Heart right ventricle (tissue), 16 donors: ENCODE results near the gene DNAJC7. TPM values are rescaled to one million over a fixed set of nuclear protein-coding genes. Genes with fewer than 3 reads are reported as not detected.
"Not testable (repeated sequence)": the region's sequence is repeated elsewhere in the genome, so short reads cannot be mapped to it uniquely, and the experiment has no call there.

Experiments used
- ATAC-seq, 8 donors: fragments of 200-7000 bp; cut with Tn5 transposase; one replicate each; pipeline ENCODE4 v1.9.1; 2020; ENCODE audit warnings: mild to moderate bottlenecking in 8 of 8, moderate library complexity in 8 of 8, moderate number of reproducible peaks in 1 of 8
- DNase-seq, 2 donors: peaks; one replicate each; pipeline ENCODE4 v3.0.0-alpha.2; 2020
- H3K27ac ChIP-seq, 10 donors: fragments of 200-600 bp; sonication (generic) in 2 of 10; one replicate each; pipeline versions ENCODE4 v1.5.0 to v1.8.0; 2020 to 2022; ENCODE audit warnings: mild to moderate bottlenecking in 3 of 10
- H3K27me3 ChIP-seq, 7 donors: fragments of 200-600 bp; one replicate each; pipeline ENCODE4 v1.8.0; 2021 to 2022; ENCODE audit warnings: mild to moderate bottlenecking in 2 of 7
- H3K36me3 ChIP-seq, 9 donors: fragments of 200-600 bp; sonication (generic) in 1 of 9; one replicate each; pipeline versions ENCODE4 v1.5.0 to v1.8.0; 2020 to 2022; ENCODE audit warnings: mild to moderate bottlenecking in 2 of 9
- H3K4me1 ChIP-seq, 9 donors: fragments of 200-600 bp; sonication (generic) in 1 of 9; one replicate each; pipeline versions ENCODE4 v1.5.0 to v1.8.0; 2020 to 2022; ENCODE audit warnings: mild to moderate bottlenecking in 4 of 9
- H3K4me3 ChIP-seq, 10 donors: fragments of 200-600 bp; sonication (generic) in 2 of 10; one replicate each; pipeline versions ENCODE4 v1.5.0 to v1.8.0; 2020 to 2022; ENCODE audit warnings: mild to moderate bottlenecking in 7 of 10, moderate library complexity in 2 of 10
- H3K9me3 ChIP-seq, 11 donors: fragments of 200-600 bp in 10 of 11; sonication (generic) in 2 of 11; one replicate each; pipeline versions ENCODE4 v1.5.0 to v1.8.0; 2013 to 2022; ENCODE audit warnings: mild to moderate bottlenecking in 2 of 11, control low read depth in 1 of 11, moderate library complexity in 1 of 11
- CTCF ChIP-seq, 9 donors: fragments of 200-600 bp; sonication (generic) in 2 of 9; IDR thresholded peaks; one replicate each; pipeline versions ENCODE4 v1.5.0 to v1.8.0; 2021 to 2022; ENCODE audit warnings: antibody characterized with exemption in 9 of 9, mild to moderate bottlenecking in 5 of 9, moderate library complexity in 1 of 9
- WGBS, 2 donors: extraction: QIAGEN DNeasy Blood & Tissue Kit; methylation state at CpG; one replicate each; pipeline ENCODE4 v1.1.7; 2013; ENCODE audit warnings: inconsistent platforms in 1 of 2; 5-methylcytosine and 5-hydroxymethylcytosine counted together
- intact Hi-C, 10 donors: fragments of 100-400 bp; cut with DNase I; formaldehyde crosslinking; loops; one replicate each; pipeline versions ENCODE4 v1.11.1 to v1.14.2; 2022
- polyA plus RNA-seq, 2 donors: library from polyadenylated mRNA; stranded (reverse); fragments of 200-250 nt; gene quantifications; one replicate each; pipeline ENCODE4 v1.2.3, GENCODE V29; 2013
- total RNA-seq, 10 donors: library from RNA; stranded (reverse); fragmentation: NEBNext Ultra II Directional in 3 of 10; extraction: Animal tissue kit (Norgen Biotek cat#: 25700) in 3 of 10; gene quantifications; one replicate each; pipeline versions ENCODE4 v1.2.1 to v1.2.4, GENCODE V29; 2021 to 2023
- donor health status: Arrhythmogenic right ventricular cardiomyopathy.
- donor health status: ischemic (EF 13 %, LVEDD 7.1; RV severe dilation, severe dysfunction).
- donor health status: healthy with polysubstance abuse.
- donor health status: DM: no; HTN: yes; CAD: no.
- donor health status: DM: no; HTN: no; CAD: no.
- donor health status: ischemic (EF 25% LVEDD 6.9; RV normal size, moderate dysfunction).
- donor health status: ischemic (EF 25% LVEDD 5.7; RV mildly dilated, moderate dysfunction).
- donor health status: healthy.
- donor health status: DM: yes; HTN: yes; CAD: no.
- donor health status: Ischemic cardiomyopathy.
- donor health status: ischemic (EF 35%, LVEDD 5.7; RV mildly dilated, moderate dysfunction).
- donor health status: nonischemic (EF 11% LVEDD 7.7; RV severe dilation, severe dysfunction).
- donor health status: DM: yes; HTN: yes; CAD: no.
- donor health status: PGD.
- donor health status: ischemic (EF 29% LVEDD 5.4; RV normal size, mild dysfunction).
- donor health status: nonischemic (EF 23%, LVEDD 6.1; RV moderate dilation, normal function).

The DNAJC7 gene
- total and polyA plus RNA-seq, 12 donors, result 68.8 to 121 (median 82.7) TPM

GRCh38 chr17:42023524-42024349, 6.5 kb upstream of the DNAJC7 start:
- ATAC-seq (no peak), DNase-seq (peak in 1 of 2 donors; percentile 38)
- Histone ChIP-seq H3K9me3 (no peaks in the 10 kb centered on the region), H3K4me1 (peaks cover 12 to 51% (median 30%) of the 10 kb centered on the region in 9 donors), H3K36me3 (peaks cover 0 to 37% (median 25%) of the 10 kb centered on the region in 9 donors), H3K4me3 (no peak overlapping the region), H3K27ac (peak overlapping the region in 9 of 10 donors; percentile 41 to 88 (median 71)), H3K27me3 (peaks cover 0 to 13% (median 0%) of the 10 kb centered on the region in 7 donors)
- intact Hi-C loops, result loop anchor here in 5 of 10 donors (2.0 to 10.0 kb wide), 6 partner anchors 56 to 161 kb away; partner anchors contain the start of genes CNP (in 1 of the 5), HCRT (in 1 of the 5) and KCNH4 (in 1 of the 5)
- TF ChIP-seq CTCF (IDR thresholded peaks at IDR 0.05), result no peak
- WGBS, 2 donors, result 78 to 85% methylated on average over 15 of the region's 15 CpGs

GRCh38 chr17:42020845-42021244, 3.6 kb upstream of the DNAJC7 start:
- H3K9me3 ChIP-seq, H3K27me3 ChIP-seq, DNase-seq, ATAC-seq: not testable (repeated sequence)
- H3K4me3 ChIP-seq, result peak overlapping the region; percentile 73 to 98 (median 92)
- intact Hi-C loops, result loop anchor here in 3 of 10 donors (5.0 to 10.0 kb wide), 4 partner anchors 54 to 164 kb away; partner anchors contain the start of genes CNP (in 1 of the 3), HCRT (in 1 of the 3) and KCNH4 (in 1 of the 3)
- H3K36me3 ChIP-seq, result peaks cover 0 to 37% (median 25%) of the 10 kb centered on the region in 9 donors
- H3K27ac ChIP-seq, result peak overlapping the region in 6 of 10 donors; percentile 84 to 96 (median 91)
- 68 to 77% methylated on average over 8 of the region's 8 CpGs for WGBS, 2 donors
- H3K4me1 ChIP-seq, result peaks cover 12 to 65% (median 45%) of the 10 kb centered on the region in 9 donors

- H3K27me3 ChIP-seq, result no peaks in the 10 kb centered on the region
- intact Hi-C loops, result loop anchor here in 8 of 10 donors (5.0 to 10.0 kb wide), 5 partner anchors 47 to 165 kb away; partner anchors contain the start of genes CNP (in 5 of the 8), HCRT (in 1 of the 8) and KCNH4 (in 1 of the 8)
- WGBS, 2 donors, result 7 to 8% methylated on average over 48 of the region's 49 CpGs
- peaks cover 0 to 37% (median 25%) of the 10 kb centered on the region in 9 donors for H3K36me3 ChIP-seq
- peak; percentile 84 to 98 (median 96) for TF ChIP-seq CTCF (IDR thresholded peaks at IDR 0.05)
- ATAC-seq, result peak; percentile 76 to 84 (median 80)
- DNase-seq, result peak; percentile 94 to 95
- H3K4me1 ChIP-seq, result peaks cover 7 to 65% (median 49%) of the 10 kb centered on the region in 9 donors
- H3K9me3 ChIP-seq, result no peaks in the 10 kb centered on the region
- peak within 1 kb of the TSS; percentile 73 to 98 (median 92) for H3K4me3 ChIP-seq
- H3K27ac ChIP-seq, result peak within 1 kb of the TSS; percentile 52 to 96 (median 90)
These were observed 2.5 kb upstream of the DNAJC7 start, which contains the start of gene NKIRAS2 for GRCh38 chr17:42019509-42020404. TSS of gene NKIRAS2 (plus strand) at chr17:42020090. CDS start at chr17:42021578, 1,488 bp downstream.

DNA sequence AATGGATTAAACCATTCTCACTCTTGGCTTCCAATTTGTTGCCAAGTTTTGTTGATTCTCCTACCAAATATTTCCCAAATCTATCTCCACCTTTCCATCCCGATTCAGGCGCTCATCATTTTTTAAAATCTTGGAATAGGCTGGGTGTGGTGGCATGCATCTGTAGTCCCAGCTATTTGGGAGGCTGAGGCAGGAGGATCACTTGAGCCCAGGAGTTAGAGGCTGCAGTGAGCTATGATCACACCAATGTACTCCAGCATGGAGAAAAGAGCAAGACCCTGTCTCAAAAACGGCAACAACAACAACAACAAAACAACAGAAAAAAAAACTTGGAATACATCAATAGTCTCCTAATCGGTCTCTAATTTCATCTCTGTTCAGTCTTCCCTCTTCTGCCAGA, 1.7 kb upstream of the DNAJC7 start:
- no peaks in the 10 kb centered on the region for H3K27me3 ChIP-seq
- DNase-seq, result no peak
- peaks cover 4 to 65% (median 47%) of the 10 kb centered on the region in 9 donors for H3K4me1 ChIP-seq
- H3K36me3 ChIP-seq, result peaks cover 0 to 31% (median 20%) of the 10 kb centered on the region in 9 donors
- no peak for TF ChIP-seq CTCF (IDR thresholded peaks at IDR 0.05)
- H3K4me3 ChIP-seq, result no peak overlapping the region
- 93 to 96% methylated on average over 4 of the region's 4 CpGs for WGBS, 2 donors
- intact Hi-C loops, result loop anchor here in 5 of 10 donors (5.0 kb wide), 2 partner anchors 47 to 52 kb away; partner anchors contain the start of gene CNP (in 4 of the 5)
- ATAC-seq, result no peak
- no peak overlapping the region for H3K27ac ChIP-seq
- no peaks in the 10 kb centered on the region for H3K9me3 ChIP-seq
